K562 (cell line): ENCODE measurements around the gene CACNB2. TPM values are rescaled to one million over a fixed set of nuclear protein-coding genes. Genes with fewer than 3 reads are reported as not detected.

Experiments
- ATAC-seq: fragments of 200-7000 bp; cut with Tn5 transposase; 3 replicates; pipeline ENCODE4 v1.9.1; 2020; ENCODE audit warnings: moderate library complexity
- BruUV-seq: library from RNA; stranded (reverse); fragments of 400-500 nt; replicated peaks from 2 replicates; lab custom pipeline; 2021; lab: Mats Ljungman, UMichigan
- CTCF ChIA-PET: fragments of 300-600 bp; formaldehyde crosslinking; extraction: SDS; loops from one replicate; lab custom pipeline; 2021; ENCODE audit warnings: low intra/inter-chr PET ratio; lab: Yijun Ruan, JAX
- POLR2A ChIA-PET: fragments of 300-600, 350-650 bp; sonication (Branson Sonifier 250); formaldehyde crosslinking; extraction: SDS; loops from one replicate; lab custom pipeline; 2021; ENCODE audit warnings: antibody characterized with exemption, inconsistent platforms; lab: Yijun Ruan, JAX
- DNase-seq, 4 experiments: peaks; one replicate each; pipeline versions ENCODE4 v3.0.0 to v3.0.0-alpha.2; 2011 to 2018; ENCODE audit warnings: low spot score in 3 of 4, mixed read lengths in 3 of 4; ENCODE audit errors: extremely low read depth in 1 of 4
- FAIRE-seq: peaks from 2 replicates; lab custom pipeline; 2011; peaks lifted over from hg19 to GRCh38; lab: Jason Lieb, UNC
- H2AFZ ChIP-seq: 2 replicates; pipeline ENCODE4 v1.6.0; 2011; ENCODE audit warnings: low read depth, low read length, control low read depth, inconsistent platforms
- H3K27ac ChIP-seq: fragments of 200-600 bp; 3 replicates; pipeline ENCODE4 v1.8.0; 2011; ENCODE audit warnings: low read depth, mild to moderate bottlenecking, control low read depth, inconsistent platforms, low read length, moderate library complexity, mixed read lengths; ENCODE audit errors: extremely low read depth
- H3K27me3 ChIP-seq, 2 experiments: fragments of 300-600 bp in 1 of 2; 2 replicates in 1 of 2; 3 replicates in 1 of 2; pipeline versions ENCODE4 v1.6.0 to v1.8.0; 2011; ENCODE audit warnings: inconsistent platforms in 2 of 2, low read length in 2 of 2, mild to moderate bottlenecking in 1 of 2, mixed read lengths in 1 of 2, moderate library complexity in 1 of 2; ENCODE audit not compliant: control insufficient read depth in 2 of 2, insufficient read depth in 2 of 2
- H3K36me3 ChIP-seq: fragments of 300-600 bp; 3 replicates; pipeline ENCODE4 v1.8.0; 2011; ENCODE audit warnings: mild to moderate bottlenecking, low read length, inconsistent platforms; ENCODE audit not compliant: control insufficient read depth, insufficient read depth
- H3K4me1 ChIP-seq, 2 experiments: fragments of 200-600 bp in 1 of 2; replicated peaks in 1 of 2; 2 replicates in 1 of 2; 3 replicates in 1 of 2; pipeline versions ENCODE4 v1.5.1 to v1.8.0; 2011; ENCODE audit warnings: inconsistent platforms in 2 of 2, low read length in 2 of 2, mild to moderate bottlenecking in 1 of 2, mixed read lengths in 1 of 2, moderate library complexity in 1 of 2; ENCODE audit not compliant: control insufficient read depth in 2 of 2, insufficient read depth in 2 of 2
- H3K4me2 ChIP-seq: 2 replicates; pipeline ENCODE4 v1.6.1; 2011; ENCODE audit warnings: low read length, control low read depth, inconsistent platforms, mixed read lengths; ENCODE audit not compliant: insufficient read depth
- H3K4me3 ChIP-seq: fragments of 200-600 bp; sonication (generic), shearing (Covaris generic); 2 replicates; pipeline ENCODE4 v1.5.1; 2016; ENCODE audit warnings: control low read depth, inconsistent platforms
- H3K79me2 ChIP-seq: fragments of 200-600 bp; 3 replicates; pipeline ENCODE4 v1.8.0; 2011; ENCODE audit warnings: low read length, inconsistent platforms; ENCODE audit not compliant: control insufficient read depth, insufficient read depth
- H3K9ac ChIP-seq, 2 experiments: 2 replicates each; pipeline versions ENCODE4 v1.6.0 to v1.6.1; 2011; ENCODE audit warnings: low read depth in 2 of 2, low read length in 2 of 2, control low read depth in 1 of 2, inconsistent platforms in 1 of 2, mild to moderate bottlenecking in 1 of 2, mixed read lengths in 1 of 2; ENCODE audit not compliant: insufficient read depth in 1 of 2
- H3K9me1 ChIP-seq: one replicate; pipeline ENCODE4 v1.6.0; 2011; ENCODE audit warnings: inconsistent platforms, mild to moderate bottlenecking, low read length, moderate library complexity; ENCODE audit not compliant: control insufficient read depth, insufficient read depth
- H3K9me3 ChIP-seq: replicated peaks from 2 replicates; pipeline ENCODE4 v1.5.1; 2011; ENCODE audit warnings: low read depth, low read length, inconsistent platforms; ENCODE audit not compliant: control insufficient read depth, insufficient read depth
- H4K20me1 ChIP-seq: replicated peaks from 2 replicates; pipeline ENCODE4 v1.6.1; 2011; ENCODE audit warnings: low read length, inconsistent platforms, mixed read lengths; ENCODE audit not compliant: control insufficient read depth, insufficient read depth
- BRD4 ChIP-seq: fragments of 200-600 bp; sonication (generic); IDR thresholded peaks from 2 replicates; pipeline ENCODE4 v1.6.1; 2017; ENCODE audit warnings: inconsistent platforms
- BRF1 ChIP-seq: IDR thresholded peaks from 3 replicates; pipeline ENCODE4 v1.6.1; 2011; ENCODE audit warnings: borderline replicate concordance, mild to moderate bottlenecking; ENCODE audit not compliant: insufficient read length; ENCODE audit errors: extremely low read depth
- CBX5 ChIP-seq: IDR thresholded peaks from 2 replicates; pipeline ENCODE4 v1.6.1; 2014; ENCODE audit warnings: low read depth, borderline replicate concordance
- HMGN3 ChIP-seq: IDR thresholded peaks from 2 replicates; pipeline ENCODE4 v1.6.1; 2011; ENCODE audit warnings: borderline replicate concordance, low read depth, mild to moderate bottlenecking, mixed read lengths, low read length; ENCODE audit not compliant: insufficient read length; ENCODE audit errors: extremely low read depth
- KLF13 ChIP-seq: fragments of 450-650 bp; IDR thresholded peaks from 2 replicates; pipeline ENCODE4 v1.6.1; 2016; ENCODE audit warnings: missing genetic modification characterization, low read depth, mild to moderate bottlenecking, missing compliant biosample characterization, moderate library complexity, borderline replicate concordance
- PHB ChIP-seq: fragments of 250-450 bp; sonication (Bioruptor Pico); IDR thresholded peaks from 2 replicates; pipeline ENCODE4 v1.5.0; 2021
- ZNF699 ChIP-seq: fragments of 250-450 bp; sonication (Bioruptor Pico); IDR thresholded peaks from 2 replicates; pipeline ENCODE4 v1.8.0; 2021; ENCODE audit warnings: mild to moderate bottlenecking, moderate library complexity; ENCODE audit not compliant: insufficient replicate concordance
- WGBS: fragments of 100-300 bp; shearing (Covaris generic); methylation state at CpG from one replicate; pipeline ENCODE4 v1.1.6; 2016; ENCODE audit warnings: low coverage, mixed read lengths; ENCODE audit not compliant: insufficient coverage; ENCODE audit errors: missing lambda C conversion rate; 5-methylcytosine and 5-hydroxymethylcytosine counted together
- in situ Hi-C: fragments of 300-500 bp; cut with MboI; formaldehyde crosslinking; loops from 4 replicates; pipeline ENCODE4 v1.15.0; 2018; ENCODE audit warnings: inconsistent platforms, mixed read lengths
- intact Hi-C: fragments of 100-400 bp; cut with micrococcal nuclease; formaldehyde crosslinking; loops from 2 replicates; pipeline ENCODE4 v1.14.2; 2022
- polyA plus RNA-seq, 8 experiments: library from polyadenylated mRNA; depleted of rRNA in 4 of 8; stranded (reverse) in 5 of 8; unstranded in 3 of 8; fragments of >200 nt; fragmentation: Nextera tagmentation in 2 of 8; fragmentation: Illumina TruSeq in 1 of 8; extraction: Ambion mirVana in 2 of 8; extraction: Trizol in 1 of 8; gene quantifications; 2 replicates each; pipeline versions ENCODE4 v1.2.1 to v1.2.3, GENCODE V29; 2011 to 2014; ENCODE audit warnings: inconsistent platforms in 1 of 8, missing spikeins in 1 of 8
- total RNA-seq, 7 experiments: library from RNA; depleted of rRNA in 6 of 7; stranded (reverse); fragments of >200 nt in 6 of 7; fragmentation: Illumina TruSeq in 2 of 7; extraction: Trizol in 2 of 7; gene quantifications; 2 replicates each; pipeline versions ENCODE4 v1.2.1 to v1.2.3, GENCODE V29; 2011 to 2021; ENCODE audit warnings: low replicate concordance in 1 of 7
- TF ChIP-seq, protein P1 (sequence below): sonication (generic); formaldehyde crosslinking; IDR thresholded peaks from 2 replicates; pipeline ENCODE4 v1.8.1; 2023; ENCODE audit warnings: mild to moderate bottlenecking, missing genetic modification reagents
- TF ChIP-seq, protein P2 (sequence below): sonication (generic); formaldehyde crosslinking; IDR thresholded peaks from 2 replicates; pipeline ENCODE4 v1.8.0; 2023; ENCODE audit warnings: missing genetic modification reagents, mild to moderate bottlenecking, borderline replicate concordance

The CACNB2 gene
- total and polyA plus RNA-seq, 9 of the 15 experiments (the other 6 are each of a cell fraction or from before 2014, with no cell fraction given) = 1.8 to 2.2 TPM; not detected in 7

- intact Hi-C loops (no loop called here), in situ Hi-C loops (no loop called here)
- ATAC-seq (no peak), DNase-seq (no peak), FAIRE-seq (no peak)
- 94% methylated on average over 3 of the region's 3 CpGs for WGBS
- Histone ChIP-seq H3K4me2 (no peak overlapping the region), H3K79me2 (no peaks in the 10 kb centered on the region), H3K9me3 (peaks cover 3% of the 10 kb centered on the region; the same call in 1 of the 2 replicates), H3K36me3 (peaks cover 35% of the 10 kb centered on the region; the same call in 2 of the 3 replicates), H3K9me1 (no peaks in the 10 kb centered on the region), H3K27me3 (no peaks in the 10 kb centered on the region), H3K4me1 (no peaks in the 10 kb centered on the region), H4K20me1 (no peaks in the 10 kb centered on the region), H3K27ac (no peak overlapping the region), H2AFZ (no peak overlapping the region), H3K9ac (no peak overlapping the region), H3K4me3 (no peak overlapping the region)
- CTCF ChIA-PET = no interaction called here
- no TSS peak for BruUV-seq
- POLR2A ChIA-PET = no interaction called here
- no peak for TF ChIP-seq PHB (CRISPR knock-in tag)
- TF ChIP-seq, protein P1, sequence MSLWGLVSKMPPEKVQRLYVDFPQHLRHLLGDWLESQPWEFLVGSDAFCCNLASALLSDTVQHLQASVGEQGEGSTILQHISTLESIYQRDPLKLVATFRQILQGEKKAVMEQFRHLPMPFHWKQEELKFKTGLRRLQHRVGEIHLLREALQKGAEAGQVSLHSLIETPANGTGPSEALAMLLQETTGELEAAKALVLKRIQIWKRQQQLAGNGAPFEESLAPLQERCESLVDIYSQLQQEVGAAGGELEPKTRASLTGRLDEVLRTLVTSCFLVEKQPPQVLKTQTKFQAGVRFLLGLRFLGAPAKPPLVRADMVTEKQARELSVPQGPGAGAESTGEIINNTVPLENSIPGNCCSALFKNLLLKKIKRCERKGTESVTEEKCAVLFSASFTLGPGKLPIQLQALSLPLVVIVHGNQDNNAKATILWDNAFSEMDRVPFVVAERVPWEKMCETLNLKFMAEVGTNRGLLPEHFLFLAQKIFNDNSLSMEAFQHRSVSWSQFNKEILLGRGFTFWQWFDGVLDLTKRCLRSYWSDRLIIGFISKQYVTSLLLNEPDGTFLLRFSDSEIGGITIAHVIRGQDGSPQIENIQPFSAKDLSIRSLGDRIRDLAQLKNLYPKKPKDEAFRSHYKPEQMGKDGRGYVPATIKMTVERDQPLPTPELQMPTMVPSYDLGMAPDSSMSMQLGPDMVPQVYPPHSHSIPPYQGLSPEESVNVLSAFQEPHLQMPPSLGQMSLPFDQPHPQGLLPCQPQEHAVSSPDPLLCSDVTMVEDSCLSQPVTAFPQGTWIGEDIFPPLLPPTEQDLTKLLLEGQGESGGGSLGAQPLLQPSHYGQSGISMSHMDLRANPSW (CRISPR knock-in tag) = no peak
- no peak for TF ChIP-seq ZNF699
- no peak for TF ChIP-seq BRD4
- no peak for TF ChIP-seq BRF1
- no peak for TF ChIP-seq KLF13
- TF ChIP-seq CBX5 = no peak
- no peak for TF ChIP-seq HMGN3
- TF ChIP-seq, protein P2, sequence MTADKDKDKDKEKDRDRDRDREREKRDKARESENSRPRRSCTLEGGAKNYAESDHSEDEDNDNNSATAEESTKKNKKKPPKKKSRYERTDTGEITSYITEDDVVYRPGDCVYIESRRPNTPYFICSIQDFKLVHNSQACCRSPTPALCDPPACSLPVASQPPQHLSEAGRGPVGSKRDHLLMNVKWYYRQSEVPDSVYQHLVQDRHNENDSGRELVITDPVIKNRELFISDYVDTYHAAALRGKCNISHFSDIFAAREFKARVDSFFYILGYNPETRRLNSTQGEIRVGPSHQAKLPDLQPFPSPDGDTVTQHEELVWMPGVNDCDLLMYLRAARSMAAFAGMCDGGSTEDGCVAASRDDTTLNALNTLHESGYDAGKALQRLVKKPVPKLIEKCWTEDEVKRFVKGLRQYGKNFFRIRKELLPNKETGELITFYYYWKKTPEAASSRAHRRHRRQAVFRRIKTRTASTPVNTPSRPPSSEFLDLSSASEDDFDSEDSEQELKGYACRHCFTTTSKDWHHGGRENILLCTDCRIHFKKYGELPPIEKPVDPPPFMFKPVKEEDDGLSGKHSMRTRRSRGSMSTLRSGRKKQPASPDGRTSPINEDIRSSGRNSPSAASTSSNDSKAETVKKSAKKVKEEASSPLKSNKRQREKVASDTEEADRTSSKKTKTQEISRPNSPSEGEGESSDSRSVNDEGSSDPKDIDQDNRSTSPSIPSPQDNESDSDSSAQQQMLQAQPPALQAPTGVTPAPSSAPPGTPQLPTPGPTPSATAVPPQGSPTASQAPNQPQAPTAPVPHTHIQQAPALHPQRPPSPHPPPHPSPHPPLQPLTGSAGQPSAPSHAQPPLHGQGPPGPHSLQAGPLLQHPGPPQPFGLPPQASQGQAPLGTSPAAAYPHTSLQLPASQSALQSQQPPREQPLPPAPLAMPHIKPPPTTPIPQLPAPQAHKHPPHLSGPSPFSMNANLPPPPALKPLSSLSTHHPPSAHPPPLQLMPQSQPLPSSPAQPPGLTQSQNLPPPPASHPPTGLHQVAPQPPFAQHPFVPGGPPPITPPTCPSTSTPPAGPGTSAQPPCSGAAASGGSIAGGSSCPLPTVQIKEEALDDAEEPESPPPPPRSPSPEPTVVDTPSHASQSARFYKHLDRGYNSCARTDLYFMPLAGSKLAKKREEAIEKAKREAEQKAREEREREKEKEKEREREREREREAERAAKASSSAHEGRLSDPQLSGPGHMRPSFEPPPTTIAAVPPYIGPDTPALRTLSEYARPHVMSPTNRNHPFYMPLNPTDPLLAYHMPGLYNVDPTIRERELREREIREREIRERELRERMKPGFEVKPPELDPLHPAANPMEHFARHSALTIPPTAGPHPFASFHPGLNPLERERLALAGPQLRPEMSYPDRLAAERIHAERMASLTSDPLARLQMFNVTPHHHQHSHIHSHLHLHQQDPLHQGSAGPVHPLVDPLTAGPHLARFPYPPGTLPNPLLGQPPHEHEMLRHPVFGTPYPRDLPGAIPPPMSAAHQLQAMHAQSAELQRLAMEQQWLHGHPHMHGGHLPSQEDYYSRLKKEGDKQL (CRISPR knock-in tag) = no peak
Observed at GRCh38 chr10:18556522-18557147, 416.4 kb downstream of the CACNB2 start.
